Vagina (tissue), 2 donors: ENCODE data around the gene IMMP2L.

Source experiments
- CTCF ChIP-seq, 3 experiments: fragments of 450-650 bp in 2 of 3; fragments of 200-600 bp in 1 of 3; sonication (generic) in 1 of 3; IDR thresholded peaks; one replicate each; pipeline ENCODE4 v1.5.1; 2017 to 2019; ENCODE audit warnings: antibody characterized with exemption in 3 of 3, mild to moderate bottlenecking in 2 of 3, moderate library complexity in 2 of 3
- POLR2A ChIP-seq, 2 donors: fragments of 450-650 bp; IDR thresholded peaks; one replicate each; pipeline ENCODE4 v1.6.1; 2017; ENCODE audit warnings: antibody characterized with exemption in 2 of 2, mild to moderate bottlenecking in 2 of 2, moderate library complexity in 2 of 2
- POLR2AphosphoS5 ChIP-seq, 2 donors: sonication (generic); formaldehyde crosslinking; IDR thresholded peaks; one replicate each; pipeline ENCODE4 v1.9.0; 2017; ENCODE audit warnings: antibody characterized with exemption in 2 of 2, mild to moderate bottlenecking in 2 of 2, low read depth in 1 of 2; ENCODE audit not compliant: insufficient read depth in 1 of 2

GRCh38 chr7:110909117-110909516 lies 653.2 kb downstream of the IMMP2L start:
- TF ChIP-seq CTCF (IDR thresholded peaks at IDR 0.05): no peak
- no peak for TF ChIP-seq POLR2A (IDR thresholded peaks at IDR 0.05)
- TF ChIP-seq POLR2AphosphoS5 (IDR thresholded peaks at IDR 0.05; ENCODE audit: insufficient read depth in 1 of 2, low read depth in 1 of 2): no peak
